H1 (cell line): ENCODE measurements around the gene ARID2.
A peak's percentile ranks its signal among the peaks of the same experiment; 100 is the strongest.

Experiments
- EZH2 ChIP-seq: fragments of 200-600 bp; sonication (generic); IDR thresholded peaks from 2 replicates; pipeline ENCODE4 v1.7.1; 2012; ENCODE audit warnings: low read depth, mild to moderate bottlenecking, moderate library complexity, low read length, inconsistent platforms; ENCODE audit not compliant: severe bottlenecking
- POLR2A ChIP-seq, 2 experiments: IDR thresholded peaks; 1 replicate in 1 of 2; 2 replicates in 1 of 2; pipeline ENCODE4 v1.6.1; 2011; ENCODE audit warnings: low read depth in 2 of 2, low read length in 2 of 2, mild to moderate bottlenecking in 2 of 2; ENCODE audit errors: control extremely low read depth in 1 of 2
- ZNF274 ChIP-seq: IDR thresholded peaks from 2 replicates; pipeline ENCODE4 v1.7.0; 2012; ENCODE audit warnings: low read length, borderline replicate concordance; ENCODE audit errors: extremely low read depth
- TF ChIP-seq, protein P1 (sequence below), 3 experiments: IDR thresholded peaks; 1 replicate in 2 of 3; 2 replicates in 1 of 3; pipeline versions ENCODE4 v1.5.1 to v1.6.1; 2011; ENCODE audit warnings: low read length in 3 of 3, mild to moderate bottlenecking in 3 of 3, inconsistent platforms in 2 of 3, low read depth in 1 of 3, moderate library complexity in 1 of 3; ENCODE audit not compliant: insufficient read depth in 1 of 3; ENCODE audit errors: control extremely low read depth in 1 of 3

DNA sequence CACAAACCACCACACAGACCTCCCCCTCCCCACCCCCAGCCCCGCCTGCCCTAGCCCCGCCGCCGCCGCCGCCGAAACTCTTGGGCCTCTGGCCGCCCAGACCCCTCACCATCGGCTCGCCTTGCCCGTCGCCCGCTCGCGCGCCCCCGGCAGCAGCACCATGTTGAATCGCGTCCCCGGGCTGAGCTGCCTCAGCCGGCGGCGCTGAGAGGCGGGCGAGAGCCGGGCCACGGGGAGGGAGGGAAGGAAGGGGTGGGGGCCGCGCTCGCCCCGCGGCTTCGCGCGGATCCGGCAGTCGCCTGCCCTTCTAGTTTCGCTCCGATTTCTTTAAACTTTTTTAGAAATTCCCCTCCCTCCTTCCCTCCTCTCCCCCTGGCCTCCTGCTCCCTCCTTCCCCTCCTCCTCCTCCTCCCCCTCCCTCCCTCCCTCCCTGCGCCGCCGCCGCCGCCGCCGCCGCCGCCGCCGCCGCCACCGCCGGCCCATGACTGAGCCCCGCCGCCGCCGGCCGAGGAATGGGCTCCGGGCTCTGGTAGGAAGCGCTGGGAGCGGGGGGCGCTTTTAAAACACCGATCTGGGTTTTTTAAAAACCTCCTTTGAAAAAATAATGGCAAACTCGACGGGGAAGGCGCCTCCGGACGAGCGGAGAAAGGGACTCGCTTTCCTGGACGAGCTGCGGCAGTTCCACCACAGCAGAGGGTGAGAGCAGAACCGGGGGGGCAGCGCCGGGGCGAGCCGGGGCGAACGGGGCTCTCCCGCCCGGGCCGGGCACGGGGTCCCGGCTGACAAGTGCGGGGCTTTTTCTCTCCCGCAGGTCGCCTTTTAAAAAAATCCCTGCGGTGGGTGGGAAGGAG lies at the start of gene ARID2:
- TF ChIP-seq ZNF274 = no peak
- TF ChIP-seq, protein P1, sequence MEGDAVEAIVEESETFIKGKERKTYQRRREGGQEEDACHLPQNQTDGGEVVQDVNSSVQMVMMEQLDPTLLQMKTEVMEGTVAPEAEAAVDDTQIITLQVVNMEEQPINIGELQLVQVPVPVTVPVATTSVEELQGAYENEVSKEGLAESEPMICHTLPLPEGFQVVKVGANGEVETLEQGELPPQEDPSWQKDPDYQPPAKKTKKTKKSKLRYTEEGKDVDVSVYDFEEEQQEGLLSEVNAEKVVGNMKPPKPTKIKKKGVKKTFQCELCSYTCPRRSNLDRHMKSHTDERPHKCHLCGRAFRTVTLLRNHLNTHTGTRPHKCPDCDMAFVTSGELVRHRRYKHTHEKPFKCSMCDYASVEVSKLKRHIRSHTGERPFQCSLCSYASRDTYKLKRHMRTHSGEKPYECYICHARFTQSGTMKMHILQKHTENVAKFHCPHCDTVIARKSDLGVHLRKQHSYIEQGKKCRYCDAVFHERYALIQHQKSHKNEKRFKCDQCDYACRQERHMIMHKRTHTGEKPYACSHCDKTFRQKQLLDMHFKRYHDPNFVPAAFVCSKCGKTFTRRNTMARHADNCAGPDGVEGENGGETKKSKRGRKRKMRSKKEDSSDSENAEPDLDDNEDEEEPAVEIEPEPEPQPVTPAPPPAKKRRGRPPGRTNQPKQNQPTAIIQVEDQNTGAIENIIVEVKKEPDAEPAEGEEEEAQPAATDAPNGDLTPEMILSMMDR (IDR thresholded peaks at IDR 0.05; ENCODE audit: control extremely low read depth in 1 of 3, insufficient read depth in 1 of 3, low read depth in 1 of 3, low read length in 3 of 3) = no peak
- TF ChIP-seq EZH2 = no peak
- TF ChIP-seq POLR2A (IDR thresholded peaks at IDR 0.05; ENCODE audit: control extremely low read depth in 1 of 2, low read depth in 2 of 2, low read length in 2 of 2) = peak in 1 of 2 experiments; percentile 23; a peak in 1 of 3 replicates
